Colonic mucosa (tissue), 4 donors: ENCODE measurements around the gene AGRP. TPM values are rescaled to one million over a fixed set of nuclear protein-coding genes. Genes with fewer than 3 reads are reported as not detected.
A peak's percentile ranks its signal among the peaks of the same experiment; 100 is the strongest.
"Not testable (repeated sequence)": the region's sequence is repeated elsewhere in the genome, so short reads cannot be mapped to it uniquely, and the experiment has no call there.

Experiments used
- DNase-seq: peaks from one replicate; pipeline ENCODE4 v3.0.0-alpha.2; 2020
- H3K27ac ChIP-seq: fragments of 200-600 bp; one replicate; pipeline ENCODE4 v1.8.0; 2021
- H3K27me3 ChIP-seq: fragments of 200-600 bp; one replicate; pipeline ENCODE4 v1.8.0; 2021
- H3K36me3 ChIP-seq: fragments of 200-600 bp; one replicate; pipeline ENCODE4 v1.8.0; 2021
- H3K4me1 ChIP-seq: fragments of 200-600 bp; one replicate; pipeline ENCODE4 v1.8.0; 2021; ENCODE audit warnings: mild to moderate bottlenecking
- H3K4me3 ChIP-seq: fragments of 200-600 bp; one replicate; pipeline ENCODE4 v1.8.0; 2021
- H3K9ac ChIP-seq, 2 donors: one replicate each; pipeline ENCODE4 v1.7.0; 2013; ENCODE audit warnings: control low read depth in 2 of 2, low read depth in 2 of 2, low read length in 2 of 2
- H3K9me3 ChIP-seq: fragments of 200-600 bp; one replicate; pipeline ENCODE4 v1.8.0; 2021
- intact Hi-C: fragments of 100-400 bp; cut with DNase I; formaldehyde crosslinking; loops from one replicate; pipeline ENCODE4 v1.14.1; 2022
- total RNA-seq, 2 donors: library from RNA; stranded (reverse); fragmentation: NEBNext Ultra II Directional in 1 of 2; extraction: Animal tissue kit (Norgen Biotek cat#: 25700) in 1 of 2; gene quantifications; one replicate each; pipeline ENCODE4 v1.2.1, GENCODE V29; 2021
- TF ChIP-seq, protein P1 (sequence below): fragments of 200-600 bp; IDR thresholded peaks from one replicate; pipeline ENCODE4 v1.8.0; 2022; ENCODE audit warnings: antibody characterized with exemption, mild to moderate bottlenecking
- donor health status: healthy.
- donor health status: DM: no; HTN: no; CAD: no.
- donor health status: DM: no; HTN: no; CAD: no.

AGRP gene
- total RNA-seq, 2 donors from 2014 or later: not detected

DNA sequence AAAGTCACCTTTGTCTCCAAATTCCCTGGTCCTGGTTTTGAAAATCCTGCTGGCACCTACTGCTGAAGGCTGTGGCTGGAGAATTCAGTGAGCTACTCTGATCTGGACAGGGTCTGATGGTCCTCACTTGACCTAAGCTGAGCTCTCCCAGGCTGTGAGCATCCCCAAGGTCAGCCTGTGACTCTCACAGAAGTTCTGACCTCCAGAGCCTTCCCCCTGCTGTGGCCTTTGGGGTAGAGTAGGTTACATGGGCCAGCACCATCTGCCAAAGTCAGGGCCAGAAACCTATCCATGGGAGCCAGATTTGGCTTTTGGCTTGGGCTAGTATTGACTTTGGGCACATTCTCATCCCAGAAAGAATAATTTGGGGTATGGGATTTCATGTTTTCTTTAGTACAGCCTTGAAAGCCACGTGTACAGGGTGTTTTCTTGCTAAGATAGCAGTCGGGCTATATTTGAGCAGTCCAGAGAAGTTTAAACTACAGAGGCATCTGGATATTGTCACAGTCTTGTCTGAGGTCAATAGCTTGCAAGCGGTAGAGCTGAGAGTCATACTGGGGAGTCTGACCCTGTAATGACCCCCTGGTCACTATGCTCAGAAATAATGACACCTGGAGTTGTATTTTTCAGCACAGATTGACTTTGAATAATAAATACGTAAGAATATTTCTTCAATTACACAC, 6.2 kb upstream of the AGRP start:
- DNase-seq: no peak
- H3K4me1 ChIP-seq: peaks cover 4% of the 10 kb centered on the region
- TF ChIP-seq, protein P1, sequence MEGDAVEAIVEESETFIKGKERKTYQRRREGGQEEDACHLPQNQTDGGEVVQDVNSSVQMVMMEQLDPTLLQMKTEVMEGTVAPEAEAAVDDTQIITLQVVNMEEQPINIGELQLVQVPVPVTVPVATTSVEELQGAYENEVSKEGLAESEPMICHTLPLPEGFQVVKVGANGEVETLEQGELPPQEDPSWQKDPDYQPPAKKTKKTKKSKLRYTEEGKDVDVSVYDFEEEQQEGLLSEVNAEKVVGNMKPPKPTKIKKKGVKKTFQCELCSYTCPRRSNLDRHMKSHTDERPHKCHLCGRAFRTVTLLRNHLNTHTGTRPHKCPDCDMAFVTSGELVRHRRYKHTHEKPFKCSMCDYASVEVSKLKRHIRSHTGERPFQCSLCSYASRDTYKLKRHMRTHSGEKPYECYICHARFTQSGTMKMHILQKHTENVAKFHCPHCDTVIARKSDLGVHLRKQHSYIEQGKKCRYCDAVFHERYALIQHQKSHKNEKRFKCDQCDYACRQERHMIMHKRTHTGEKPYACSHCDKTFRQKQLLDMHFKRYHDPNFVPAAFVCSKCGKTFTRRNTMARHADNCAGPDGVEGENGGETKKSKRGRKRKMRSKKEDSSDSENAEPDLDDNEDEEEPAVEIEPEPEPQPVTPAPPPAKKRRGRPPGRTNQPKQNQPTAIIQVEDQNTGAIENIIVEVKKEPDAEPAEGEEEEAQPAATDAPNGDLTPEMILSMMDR: no peak

GRCh38 chr16:67487561-67487960, 4.2 kb upstream of the AGRP start:
- H3K4me3 ChIP-seq, H3K9me3 ChIP-seq, H3K9ac ChIP-seq, intact Hi-C loops, H3K4me1 ChIP-seq, H3K27me3 ChIP-seq, H3K27ac ChIP-seq, DNase-seq, H3K36me3 ChIP-seq: not testable (repeated sequence)

More for the DNA sequence above, 6.2 kb upstream of the AGRP start:
- intact Hi-C loops: no loop called here
- Histone ChIP-seq H3K27me3 (no peaks in the 10 kb centered on the region), H3K36me3 (no peaks in the 10 kb centered on the region), H3K9ac (no peak overlapping the region), H3K27ac (peak overlapping the region; percentile 50), H3K4me3 (no peak overlapping the region), H3K9me3 (no peaks in the 10 kb centered on the region)

DNA sequence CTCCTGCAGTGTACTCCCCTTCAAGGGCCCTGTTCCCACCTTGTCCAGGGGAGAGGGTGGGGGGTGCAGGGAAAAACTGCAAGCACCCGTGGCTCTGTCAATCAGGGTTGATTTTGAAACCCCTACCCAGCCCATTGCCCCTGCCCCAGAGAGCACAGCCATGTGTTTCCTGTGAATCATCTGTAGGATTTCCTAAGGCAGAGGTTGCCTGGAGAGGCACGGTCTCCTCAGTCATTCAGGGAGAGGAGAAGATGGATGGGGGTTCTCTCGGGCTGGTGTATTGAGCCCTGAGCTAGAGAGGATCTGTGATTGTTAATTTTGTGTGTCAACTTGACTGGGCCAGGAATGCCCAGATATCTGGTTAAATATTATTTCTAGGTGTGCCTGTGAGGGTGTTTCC, 3.5 kb upstream of the AGRP start:
- Histone ChIP-seq H3K27me3 (no peaks in the 10 kb centered on the region), H3K9ac (no peak overlapping the region), H3K4me3 (no peak overlapping the region), H3K4me1 (peaks cover 17% of the 10 kb centered on the region), H3K9me3 (no peaks in the 10 kb centered on the region), H3K27ac (no peak overlapping the region), H3K36me3 (no peaks in the 10 kb centered on the region)
- no peak for DNase-seq
- TF ChIP-seq, protein P1: no peak
- intact Hi-C loops: no loop called here

DNA sequence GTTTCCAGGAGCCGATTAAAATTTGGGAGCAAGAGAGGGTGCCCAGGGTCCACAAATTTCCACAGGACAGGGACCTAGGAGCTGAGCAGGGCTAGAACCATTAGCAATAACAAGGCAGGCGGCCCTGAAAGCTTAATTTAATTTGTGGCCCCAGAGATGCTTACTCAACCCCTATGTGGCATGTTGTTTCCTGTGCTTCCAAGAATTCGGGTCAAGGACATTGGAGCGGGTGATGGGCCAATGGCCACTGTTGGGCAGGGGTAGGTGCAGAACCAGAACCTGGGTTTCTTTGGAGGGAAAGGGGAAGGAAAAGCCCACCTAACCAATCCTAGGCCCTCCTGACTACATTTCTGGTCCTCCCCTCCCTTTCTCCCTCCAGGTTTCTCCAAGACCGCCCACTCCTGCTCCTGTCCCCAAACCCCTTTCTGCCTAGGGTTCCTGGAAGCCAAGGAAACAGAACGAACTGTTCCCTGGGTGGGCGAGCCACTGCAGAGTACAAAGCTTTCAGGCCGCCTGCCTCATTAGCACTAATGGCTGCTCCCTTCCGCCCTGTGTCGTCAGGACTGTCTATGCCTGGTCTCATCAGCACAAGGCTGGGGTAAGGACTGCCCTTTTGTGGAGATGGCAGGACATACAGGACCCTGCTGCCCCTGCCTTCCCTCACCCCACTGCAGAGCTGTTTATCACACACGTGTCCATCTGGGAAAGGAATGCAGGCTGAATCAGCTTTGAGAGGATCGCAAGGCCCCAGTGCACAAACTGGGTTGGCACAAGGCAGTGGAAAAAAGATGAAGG, 581 bp upstream of the AGRP start:
- Histone ChIP-seq H3K9me3 (no peaks in the 10 kb centered on the region), H3K4me1 (peaks cover 14% of the 10 kb centered on the region), H3K36me3 (no peaks in the 10 kb centered on the region), H3K27me3 (no peaks in the 10 kb centered on the region), H3K9ac (no peak overlapping the region), H3K27ac (no peak overlapping the region), H3K4me3 (no peak overlapping the region)
- TF ChIP-seq, protein P1: no peak
- intact Hi-C loops: loop anchor here (5.0 kb wide), 1 partner anchor 38 kb away; no protein-coding TSS in a partner anchor
- no peak for DNase-seq

GRCh38 chr16:67482233-67482924, 968 bp downstream of the AGRP start:
- H3K4me3 ChIP-seq: peak overlapping the region; percentile 79
- no peaks in the 10 kb centered on the region for H3K27me3 ChIP-seq
- H3K36me3 ChIP-seq: no peaks in the 10 kb centered on the region
- no peak overlapping the region for H3K27ac ChIP-seq
- H3K9me3 ChIP-seq: no peaks in the 10 kb centered on the region
- peaks cover 14% of the 10 kb centered on the region for H3K4me1 ChIP-seq
- intact Hi-C loops: loop anchor here (5.0 kb wide), 1 partner anchor 40 kb away; no protein-coding TSS in a partner anchor
- DNase-seq: peak; percentile 24
- TF ChIP-seq, protein P1: no peak
- peak overlapping the region; percentile 38 to 99 for H3K9ac ChIP-seq
